Measurements from ENCODE around the gene OTOGL. TPM values are rescaled to one million over a fixed set of nuclear protein-coding genes. Genes with fewer than 3 reads are reported as not detected.

The OTOGL gene, protein sequence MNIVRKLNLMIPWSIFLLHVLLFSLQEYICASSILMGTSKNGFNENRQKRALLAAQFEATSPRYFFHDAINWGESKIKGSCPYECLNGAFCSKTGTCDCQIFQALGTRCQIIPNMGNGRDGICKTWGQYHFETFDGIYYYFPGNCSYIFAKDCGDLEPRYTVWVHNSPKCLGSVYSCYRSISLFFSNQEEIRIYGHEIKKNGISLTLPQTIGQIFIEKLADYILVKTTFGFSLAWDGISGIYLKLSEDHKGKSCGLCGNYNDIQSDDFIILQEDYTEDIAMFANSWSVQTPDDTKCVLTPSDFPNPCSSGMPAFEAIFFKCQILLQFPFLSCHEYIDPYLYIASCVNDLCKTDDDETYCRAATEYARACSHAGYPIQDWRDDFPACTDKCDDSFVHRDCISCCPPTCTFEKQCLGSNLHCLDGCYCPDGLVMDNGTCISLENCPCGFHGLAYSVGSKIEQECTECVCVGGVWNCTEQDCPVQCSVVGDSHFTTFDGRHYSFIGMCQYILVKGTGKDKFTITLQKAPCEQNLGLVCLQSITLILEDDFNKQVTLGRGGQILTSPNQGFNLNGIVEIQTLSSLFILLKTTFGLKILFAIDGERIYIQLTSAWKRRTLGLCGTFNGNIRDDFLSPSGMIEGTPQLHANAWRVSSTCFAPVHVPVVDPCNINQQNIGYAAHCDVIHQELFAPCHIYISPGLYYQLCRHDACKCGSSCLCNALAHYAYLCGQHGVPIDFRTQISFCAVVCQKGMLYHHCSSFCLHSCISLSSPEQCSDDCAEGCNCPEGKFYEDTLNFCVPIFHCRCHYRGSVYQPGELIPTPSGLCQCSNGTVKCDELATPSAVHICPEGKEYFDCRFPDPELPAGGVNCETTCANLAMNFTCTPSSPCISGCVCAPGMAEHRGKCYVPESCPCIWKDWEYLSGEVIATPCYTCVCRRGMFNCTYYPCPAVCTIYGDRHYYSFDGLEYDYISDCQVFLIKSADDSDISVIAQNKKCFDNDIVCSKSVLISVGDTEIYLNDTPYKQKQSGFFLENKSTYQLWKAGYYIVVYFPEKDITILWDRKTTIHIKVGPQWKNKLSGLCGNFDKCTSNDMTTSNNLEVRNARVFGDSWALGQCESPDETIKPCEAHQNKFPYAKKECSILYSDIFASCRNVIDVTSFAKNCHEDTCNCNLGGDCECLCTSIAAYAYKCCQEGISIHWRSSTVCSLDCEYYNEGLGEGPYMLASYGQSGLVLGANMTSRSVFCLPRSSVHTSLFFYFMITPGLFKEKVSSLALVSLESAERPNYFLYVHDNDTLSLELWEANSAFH (N-terminal part only)
- 0.02 TPM in 1 of 5 replicates, not detected in the others for total RNA-seq (2022; extraction: Qiagen RNA extraction; ENCODE audit: low read depth)

DNA sequence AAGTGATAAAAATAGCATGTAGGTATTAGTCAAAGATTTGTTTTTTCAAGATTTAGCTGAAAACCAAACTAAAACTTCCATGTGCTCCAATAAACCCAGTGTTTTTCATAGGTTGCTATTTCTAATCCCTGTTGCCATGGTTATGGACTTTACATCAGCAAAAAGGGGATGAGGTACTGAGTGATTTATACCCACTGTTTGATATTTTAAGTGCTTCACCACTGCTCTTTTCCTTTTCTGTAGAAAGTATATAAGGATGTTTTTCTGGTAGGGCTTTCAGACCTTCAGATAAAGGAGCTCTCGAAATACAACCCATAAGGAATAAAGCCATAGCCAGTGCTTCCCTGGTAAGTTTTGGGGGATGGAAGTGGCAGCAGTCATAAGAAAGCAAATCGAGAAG lies at the start of gene OTOGL:
Gene OTOGL, plus strand, starts transcription at position 279 of the 400 bp plus-strand sequence. CDS start 109,895 bp downstream, outside the sequence.

Other genes starting within 250 kb of the OTOGL start
- 22.4 to 40.4 TPM (median 24.5 TPM) in 5 replicates for gene PPP1R12A, start 164.4 kb upstream of the OTOGL start, total RNA-seq (2022; extraction: Qiagen RNA extraction; ENCODE audit: low read depth)